ENCODE results near the gene CES3. TPM values are rescaled to one million over a fixed set of nuclear protein-coding genes. Genes with fewer than 3 reads are reported as not detected.
A peak's percentile ranks its signal among the peaks of the same experiment; 100 is the strongest.

CES3 gene
- total and polyA plus RNA-seq, 9 of the 15 experiments (the other 6 are each of a cell fraction or from before 2014, with no cell fraction given): 0.06 to 2.2 (median 0.68) TPM

GRCh38 chr16:66934138-66934838, 26.8 kb upstream of the CES3 start, which contains the start of gene CIAO2B (continued):
- TF ChIP-seq RNF219 (CRISPR knock-in tag; IDR thresholded peaks at IDR 0.05) (no peak), NR2C2 (CRISPR knock-in tag; IDR thresholded peaks at IDR 0.05) (0 out of 2 replicates have a peak, but pooled peaks have one; percentile 56), NR2C2 (tag; IDR thresholded peaks at IDR 0.05) (peak; percentile 57; the same call in 1 of the 2 replicates), NEUROD1 (IDR thresholded peaks at IDR 0.05; ENCODE audit: borderline replicate concordance, low read depth, low read length, partially characterized antibody) (peak; percentile 77), MTA3 (IDR thresholded peaks at IDR 0.05; ENCODE audit: borderline replicate concordance) (peak; percentile 99), ESRRA (IDR thresholded peaks at IDR 0.05; ENCODE audit: borderline replicate concordance, low read depth) (peak; percentile 78), ELF1 (tag; IDR thresholded peaks at IDR 0.05) (peak; percentile 96), ZC3H11A (IDR thresholded peaks at IDR 0.05; ENCODE audit: low read depth, low read length) (no peak), ZHX1 (conservative IDR thresholded peaks at IDR 0.05; ENCODE audit: low read length) (no peak), DIDO1 (tag; IDR thresholded peaks at IDR 0.05; ENCODE audit: low read depth) (peak; percentile 59; the same call in 1 of the 2 replicates), ZFP36 (IDR thresholded peaks at IDR 0.05; ENCODE audit: low read depth, low read length, partially characterized antibody) (peak; percentile 3), ZBTB11 (CRISPR knock-in tag; IDR thresholded peaks at IDR 0.05) (peak in 2 of 3 experiments; percentile 7 to 97; a peak in 3 of 6 replicates), CBFA2T3 (IDR thresholded peaks at IDR 0.05) (no peak), CXXC5 (CRISPR knock-in tag; IDR thresholded peaks at IDR 0.05) (peak; percentile 76), NR3C1 (CRISPR knock-in tag; IDR thresholded peaks at IDR 0.05) (no peak), VEZF1 (CRISPR knock-in tag; IDR thresholded peaks at IDR 0.05) (peak; percentile 52; the same call in 1 of the 2 replicates), SP1 (CRISPR knock-in tag; IDR thresholded peaks at IDR 0.05) (peak; percentile 97), ZNF143 (CRISPR knock-in tag; IDR thresholded peaks at IDR 0.05) (no peak)

Data from K562 (cell line).